Erythroblast (primary cell): ENCODE results near the gene S1PR5.

Experiments
- GATA1 ChIP-seq: IDR thresholded peaks from 2 replicates; pipeline ENCODE4 v1.6.1; 2011; ENCODE audit warnings: low read depth, mild to moderate bottlenecking, control low read depth, low read length, moderate library complexity
- POLR2A ChIP-seq: IDR thresholded peaks from 2 replicates; pipeline ENCODE4 v1.6.1; 2011; ENCODE audit warnings: mild to moderate bottlenecking, low read length

GRCh38 chr19:10478476-10478875 lies 38.8 kb downstream of the S1PR5 start:
- TF ChIP-seq POLR2A: no peak
- TF ChIP-seq GATA1: no peak
